WERI-Rb-1 (cell line): ENCODE measurements around the gene MYH14.

Experiments
- DNase-seq: peaks from one replicate; pipeline ENCODE4 v3.0.0-alpha.2; 2020
- H3K27ac ChIP-seq: fragments of 250-450 bp; sonication (Bioruptor Pico); 2 replicates; pipeline ENCODE4 v1.5.1; 2020; ENCODE audit warnings: mild to moderate bottlenecking, moderate library complexity
- H3K27me3 ChIP-seq: fragments of 250-450 bp; sonication (Bioruptor Pico); 2 replicates; pipeline ENCODE4 v1.5.1; 2021; ENCODE audit warnings: mild to moderate bottlenecking, low read depth, moderate library complexity; ENCODE audit not compliant: insufficient read depth, severe bottlenecking
- H3K36me3 ChIP-seq: fragments of 250-450 bp; sonication (Bioruptor Pico); 2 replicates; pipeline ENCODE4 v1.5.1; 2020; ENCODE audit warnings: mild to moderate bottlenecking, moderate library complexity
- H3K4me3 ChIP-seq: 2 replicates; pipeline ENCODE4 v1.5.1; 2011; ENCODE audit warnings: low read depth, mild to moderate bottlenecking, control low read depth, low read length
- H3K9me3 ChIP-seq: fragments of 250-450 bp; sonication (Bioruptor Pico); 2 replicates; pipeline ENCODE4 v1.5.1; 2021; ENCODE audit warnings: mild to moderate bottlenecking, moderate library complexity; ENCODE audit not compliant: severe bottlenecking
- TF ChIP-seq, protein P1 (sequence below): IDR thresholded peaks from 2 replicates; pipeline ENCODE4 v1.5.1; 2011; ENCODE audit warnings: low read depth, mild to moderate bottlenecking, control low read depth, inconsistent platforms, low read length

MYH14 gene

DNA sequence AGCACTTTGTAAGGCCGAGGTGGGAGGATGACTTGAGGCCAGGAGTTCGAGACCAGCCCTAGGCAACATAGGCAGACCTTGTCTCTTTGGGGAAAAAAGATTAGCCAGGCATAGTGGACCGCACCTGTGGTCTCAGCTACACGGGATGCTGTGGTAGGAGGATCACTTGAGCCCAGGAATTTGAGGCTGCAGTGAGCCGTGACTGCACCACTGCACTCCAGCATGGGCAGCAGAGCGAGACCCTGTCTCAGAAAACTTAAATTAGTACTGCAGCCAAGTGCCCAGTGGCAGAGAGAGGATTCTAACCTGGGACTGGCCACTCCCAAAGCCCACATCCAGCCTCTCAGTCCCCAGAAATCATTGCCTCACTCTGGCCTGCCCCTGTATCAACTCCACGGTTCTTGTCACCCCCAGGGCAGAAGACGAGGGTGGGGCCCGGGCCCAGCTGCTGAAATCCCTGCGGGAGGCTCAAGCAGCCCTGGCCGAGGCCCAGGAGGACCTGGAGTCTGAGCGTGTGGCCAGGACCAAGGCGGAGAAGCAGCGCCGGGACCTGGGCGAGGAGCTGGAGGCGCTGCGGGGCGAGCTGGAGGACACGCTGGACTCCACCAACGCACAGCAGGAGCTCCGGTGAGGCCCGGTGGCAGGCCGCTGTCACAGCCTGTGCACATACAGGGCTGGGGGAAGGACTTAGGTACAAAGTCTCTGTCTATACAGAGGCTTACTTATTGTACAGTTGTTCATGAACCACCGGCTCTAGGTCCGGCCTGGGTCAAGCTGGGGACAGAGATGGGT, 72.4 kb downstream of the MYH14 start:
- TF ChIP-seq, protein P1, sequence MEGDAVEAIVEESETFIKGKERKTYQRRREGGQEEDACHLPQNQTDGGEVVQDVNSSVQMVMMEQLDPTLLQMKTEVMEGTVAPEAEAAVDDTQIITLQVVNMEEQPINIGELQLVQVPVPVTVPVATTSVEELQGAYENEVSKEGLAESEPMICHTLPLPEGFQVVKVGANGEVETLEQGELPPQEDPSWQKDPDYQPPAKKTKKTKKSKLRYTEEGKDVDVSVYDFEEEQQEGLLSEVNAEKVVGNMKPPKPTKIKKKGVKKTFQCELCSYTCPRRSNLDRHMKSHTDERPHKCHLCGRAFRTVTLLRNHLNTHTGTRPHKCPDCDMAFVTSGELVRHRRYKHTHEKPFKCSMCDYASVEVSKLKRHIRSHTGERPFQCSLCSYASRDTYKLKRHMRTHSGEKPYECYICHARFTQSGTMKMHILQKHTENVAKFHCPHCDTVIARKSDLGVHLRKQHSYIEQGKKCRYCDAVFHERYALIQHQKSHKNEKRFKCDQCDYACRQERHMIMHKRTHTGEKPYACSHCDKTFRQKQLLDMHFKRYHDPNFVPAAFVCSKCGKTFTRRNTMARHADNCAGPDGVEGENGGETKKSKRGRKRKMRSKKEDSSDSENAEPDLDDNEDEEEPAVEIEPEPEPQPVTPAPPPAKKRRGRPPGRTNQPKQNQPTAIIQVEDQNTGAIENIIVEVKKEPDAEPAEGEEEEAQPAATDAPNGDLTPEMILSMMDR: no peak
- Histone ChIP-seq H3K27ac (no peak overlapping the region), H3K27me3 (peaks cover 60% of the 10 kb centered on the region), H3K4me3 (no peak overlapping the region), H3K36me3 (no peaks in the 10 kb centered on the region), H3K9me3 (peaks cover 4% of the 10 kb centered on the region)
- DNase-seq: no peak

DNA sequence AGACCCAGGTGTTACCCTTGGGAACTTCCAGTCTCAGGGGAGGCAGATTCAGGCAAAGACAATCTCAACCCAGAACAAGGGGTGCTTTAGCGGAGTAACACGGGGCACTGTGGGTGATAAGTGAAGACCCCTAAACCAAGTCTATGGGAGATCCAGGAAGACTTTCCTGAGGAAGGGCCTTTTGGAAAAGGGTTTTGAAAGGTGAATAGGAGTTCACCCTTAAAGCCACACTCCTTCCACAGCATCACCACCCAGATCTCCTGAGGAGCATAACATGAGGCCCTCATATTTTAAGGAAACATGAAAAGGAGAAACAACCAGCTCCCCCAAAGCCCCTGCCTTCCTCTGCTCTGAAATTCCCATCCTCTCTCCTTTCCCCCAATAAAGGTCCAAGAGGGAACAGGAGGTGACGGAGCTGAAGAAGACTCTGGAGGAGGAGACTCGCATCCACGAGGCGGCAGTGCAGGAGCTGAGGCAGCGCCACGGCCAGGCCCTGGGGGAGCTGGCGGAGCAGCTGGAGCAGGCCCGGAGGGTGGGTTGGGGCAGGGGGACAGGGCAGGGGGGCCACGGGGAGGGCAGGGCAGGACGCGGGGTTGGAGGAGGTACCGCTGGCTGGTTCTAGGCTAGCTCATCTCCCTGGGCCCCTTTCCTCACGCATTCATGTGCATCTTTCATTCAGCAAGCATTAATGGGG, 73.1 kb downstream of the MYH14 start:
- no peak overlapping the region for H3K27ac ChIP-seq
- H3K4me3 ChIP-seq: no peak overlapping the region
- no peaks in the 10 kb centered on the region for H3K36me3 ChIP-seq
- DNase-seq: no peak
- TF ChIP-seq, protein P1: no peak
- H3K27me3 ChIP-seq: peaks cover 61% of the 10 kb centered on the region
- H3K9me3 ChIP-seq: peaks cover 4% of the 10 kb centered on the region

DNA sequence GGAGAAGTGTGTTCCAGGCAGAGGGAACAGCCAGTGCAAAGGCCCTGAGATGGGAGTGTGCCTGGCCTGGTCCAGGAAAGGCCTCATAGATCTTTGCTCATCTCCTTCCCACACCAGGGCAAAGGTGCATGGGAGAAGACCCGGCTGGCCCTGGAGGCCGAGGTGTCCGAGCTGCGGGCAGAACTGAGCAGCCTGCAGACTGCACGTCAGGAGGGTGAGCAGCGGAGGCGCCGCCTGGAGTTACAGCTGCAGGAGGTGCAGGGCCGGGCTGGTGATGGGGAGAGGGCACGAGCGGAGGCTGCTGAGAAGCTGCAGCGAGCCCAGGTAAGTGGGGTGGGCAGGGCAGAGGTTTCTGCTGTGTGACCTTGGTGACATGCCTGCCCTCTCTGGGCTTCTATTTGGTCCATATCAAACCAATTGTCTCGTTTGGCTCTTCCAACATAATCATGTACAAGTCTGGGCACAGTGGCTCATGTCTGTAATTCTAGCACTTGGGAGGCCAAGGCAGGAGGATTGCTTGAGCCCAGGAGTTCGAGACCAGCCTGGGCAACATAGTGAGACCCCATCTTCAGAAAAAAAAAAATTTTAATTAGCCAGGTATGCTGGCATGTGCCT, 74.7 kb downstream of the MYH14 start:
- no peak overlapping the region for H3K27ac ChIP-seq
- H3K27me3 ChIP-seq: peaks cover 56% of the 10 kb centered on the region
- peaks cover 4% of the 10 kb centered on the region for H3K9me3 ChIP-seq
- no peaks in the 10 kb centered on the region for H3K36me3 ChIP-seq
- no peak for DNase-seq
- no peak overlapping the region for H3K4me3 ChIP-seq
- TF ChIP-seq, protein P1: no peak

DNA sequence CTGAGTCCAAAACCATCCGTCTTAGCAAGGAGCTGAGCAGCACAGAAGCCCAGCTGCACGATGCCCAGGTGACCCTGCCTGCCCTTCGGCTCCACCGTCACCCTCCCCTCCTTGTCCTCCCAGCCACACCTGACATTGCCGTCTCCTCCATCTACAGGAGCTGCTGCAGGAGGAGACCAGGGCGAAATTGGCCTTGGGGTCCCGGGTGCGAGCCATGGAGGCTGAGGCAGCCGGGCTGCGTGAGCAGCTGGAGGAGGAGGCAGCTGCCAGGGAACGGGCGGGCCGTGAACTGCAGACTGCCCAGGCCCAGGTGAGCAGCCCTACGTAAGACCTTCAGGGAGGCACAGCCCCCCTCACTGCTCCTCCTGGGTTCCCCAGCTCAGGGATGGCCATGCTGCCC, 76.7 kb downstream of the MYH14 start:
- Histone ChIP-seq H3K4me3 (no peak overlapping the region), H3K36me3 (no peaks in the 10 kb centered on the region), H3K9me3 (peaks cover 6% of the 10 kb centered on the region), H3K27me3 (peaks cover 59% of the 10 kb centered on the region), H3K27ac (no peak overlapping the region)
- TF ChIP-seq, protein P1: no peak
- no peak for DNase-seq

DNA sequence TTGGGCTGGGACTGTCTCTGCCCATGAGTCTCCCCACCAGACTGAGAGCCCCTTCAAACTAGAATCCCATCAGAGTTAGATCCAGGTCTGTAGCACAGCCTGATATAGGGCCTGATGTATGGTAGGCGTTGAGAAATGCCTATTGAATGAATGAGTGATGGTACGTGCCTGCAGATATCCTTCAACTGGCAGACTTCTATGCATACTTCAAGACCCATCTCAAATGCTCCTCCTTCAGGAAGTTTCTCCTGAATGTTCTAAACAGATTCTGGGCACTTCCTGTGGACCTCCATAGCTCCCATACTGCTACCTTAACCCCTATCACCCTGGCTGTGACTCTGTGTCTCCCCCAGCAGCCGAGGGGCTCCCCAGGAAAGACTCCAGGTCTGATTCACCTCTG, 77.6 kb downstream of the MYH14 start:
- Histone ChIP-seq H3K27ac (no peak overlapping the region), H3K27me3 (peaks cover 54% of the 10 kb centered on the region), H3K36me3 (no peaks in the 10 kb centered on the region), H3K9me3 (peaks cover 14% of the 10 kb centered on the region), H3K4me3 (no peak overlapping the region)
- TF ChIP-seq, protein P1: no peak
- no peak for DNase-seq
